Measurements from ENCODE around the gene KCNJ8.

DNA sequence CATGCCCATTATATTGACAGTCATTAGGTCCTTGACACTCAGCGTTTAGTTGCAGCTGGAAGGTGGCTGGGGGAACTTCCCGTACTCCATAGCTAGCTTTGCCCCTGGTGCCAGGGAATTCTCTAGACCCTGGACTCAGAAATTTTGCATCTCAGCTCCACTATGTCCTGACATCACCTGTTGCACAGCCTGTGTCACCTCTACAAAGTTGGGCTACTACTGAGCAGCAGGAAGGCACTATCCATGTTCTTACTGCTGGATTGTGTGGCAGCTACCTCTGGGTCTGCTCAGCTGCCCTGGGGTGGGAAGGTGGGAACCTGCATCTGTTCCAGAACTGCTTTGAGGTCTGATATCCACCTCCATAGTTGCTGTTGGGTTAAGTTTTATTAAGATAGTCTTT lies 11.0 kb downstream of the KCNJ8 start:
- TF ChIP-seq, protein P1, sequence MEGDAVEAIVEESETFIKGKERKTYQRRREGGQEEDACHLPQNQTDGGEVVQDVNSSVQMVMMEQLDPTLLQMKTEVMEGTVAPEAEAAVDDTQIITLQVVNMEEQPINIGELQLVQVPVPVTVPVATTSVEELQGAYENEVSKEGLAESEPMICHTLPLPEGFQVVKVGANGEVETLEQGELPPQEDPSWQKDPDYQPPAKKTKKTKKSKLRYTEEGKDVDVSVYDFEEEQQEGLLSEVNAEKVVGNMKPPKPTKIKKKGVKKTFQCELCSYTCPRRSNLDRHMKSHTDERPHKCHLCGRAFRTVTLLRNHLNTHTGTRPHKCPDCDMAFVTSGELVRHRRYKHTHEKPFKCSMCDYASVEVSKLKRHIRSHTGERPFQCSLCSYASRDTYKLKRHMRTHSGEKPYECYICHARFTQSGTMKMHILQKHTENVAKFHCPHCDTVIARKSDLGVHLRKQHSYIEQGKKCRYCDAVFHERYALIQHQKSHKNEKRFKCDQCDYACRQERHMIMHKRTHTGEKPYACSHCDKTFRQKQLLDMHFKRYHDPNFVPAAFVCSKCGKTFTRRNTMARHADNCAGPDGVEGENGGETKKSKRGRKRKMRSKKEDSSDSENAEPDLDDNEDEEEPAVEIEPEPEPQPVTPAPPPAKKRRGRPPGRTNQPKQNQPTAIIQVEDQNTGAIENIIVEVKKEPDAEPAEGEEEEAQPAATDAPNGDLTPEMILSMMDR (IDR thresholded peaks at IDR 0.05; ENCODE audit: borderline replicate concordance, extremely low read depth, low read length, poor library complexity, severe bottlenecking) = no peak
- TF ChIP-seq EZH2 (IDR thresholded peaks at IDR 0.05; ENCODE audit: borderline replicate concordance, low read depth, low read length, severe bottlenecking) = no peak
